ENCODE data around the gene NFS1.
A peak's percentile ranks its signal among the peaks of the same experiment; 100 is the strongest.
"Not testable (repeated sequence)": the region's sequence is repeated elsewhere in the genome, so short reads cannot be mapped to it uniquely, and the experiment has no call there.

NFS1 gene

DNA sequence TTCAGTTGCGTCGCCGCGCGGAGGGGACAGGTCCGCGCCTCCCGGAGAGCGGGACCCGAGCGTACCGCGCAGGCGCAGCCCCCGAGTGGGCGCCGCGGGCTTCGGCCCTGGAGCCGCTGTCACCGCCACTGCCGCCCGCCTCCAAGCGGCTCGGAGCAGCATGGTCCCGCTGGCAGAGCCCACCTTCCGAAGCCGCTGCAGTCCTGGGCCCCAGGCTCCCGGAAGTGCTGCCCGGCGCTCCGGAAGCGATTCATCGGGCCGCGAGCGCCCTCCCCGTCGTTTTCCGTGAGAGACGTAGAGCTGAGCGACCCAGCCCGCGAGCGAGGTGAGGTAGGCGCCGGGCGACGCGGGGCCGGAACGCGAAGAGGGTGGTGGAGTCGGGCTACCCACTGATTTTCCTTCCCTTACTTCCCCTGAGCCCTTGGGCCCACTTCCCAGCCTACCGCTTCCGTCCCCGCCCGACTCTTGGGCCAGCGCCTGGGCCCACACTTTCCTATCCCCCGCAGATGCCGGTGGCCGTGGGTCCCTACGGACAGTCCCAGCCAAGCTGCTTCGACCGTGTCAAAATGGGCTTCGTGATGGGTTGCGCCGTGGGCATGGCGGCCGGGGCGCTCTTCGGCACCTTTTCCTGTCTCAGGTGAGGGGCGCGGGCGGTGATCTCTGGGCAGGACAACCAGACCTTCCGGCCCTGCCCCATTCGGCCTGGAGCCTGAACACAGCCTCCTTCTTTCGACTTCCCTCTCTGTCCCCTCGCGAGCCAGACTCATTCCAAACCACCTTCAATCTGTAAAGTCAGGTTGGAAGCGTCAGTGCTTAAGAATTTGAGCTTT, at the start of gene NFS1, which contains the start of gene ROMO1:
Gene NFS1 (minus strand): TSS at position 226 of the 830 bp plus-strand sequence. CDS start 64 bp downstream, at position 162.
Gene ROMO1 (plus strand): TSS at position 279 of the 830 bp plus-strand sequence. CDS start 228 bp downstream, at position 507.
- peak; percentile 94 for DNase-seq (ENCODE audit: low read depth, low spot score)

DNA sequence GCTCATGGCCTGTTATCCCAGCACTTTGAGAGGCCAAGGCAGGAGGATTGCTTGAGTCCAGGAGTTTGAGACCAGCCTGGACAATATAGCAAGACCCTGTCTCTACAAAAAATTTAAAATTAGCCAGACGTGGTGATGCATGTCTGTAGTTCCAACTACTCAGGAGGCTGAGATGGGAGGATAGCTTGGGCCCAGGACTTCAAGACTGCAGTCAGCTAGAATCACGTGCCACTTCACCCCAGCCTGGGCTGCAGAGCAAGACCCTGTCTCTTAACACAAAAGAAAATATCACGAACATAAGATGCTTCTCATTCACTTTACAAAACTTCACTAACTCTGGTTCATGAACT, 45.3 kb upstream of the NFS1 start:
- not testable (repeated sequence) for DNase-seq (ENCODE audit: low read depth, low spot score)

DNA sequence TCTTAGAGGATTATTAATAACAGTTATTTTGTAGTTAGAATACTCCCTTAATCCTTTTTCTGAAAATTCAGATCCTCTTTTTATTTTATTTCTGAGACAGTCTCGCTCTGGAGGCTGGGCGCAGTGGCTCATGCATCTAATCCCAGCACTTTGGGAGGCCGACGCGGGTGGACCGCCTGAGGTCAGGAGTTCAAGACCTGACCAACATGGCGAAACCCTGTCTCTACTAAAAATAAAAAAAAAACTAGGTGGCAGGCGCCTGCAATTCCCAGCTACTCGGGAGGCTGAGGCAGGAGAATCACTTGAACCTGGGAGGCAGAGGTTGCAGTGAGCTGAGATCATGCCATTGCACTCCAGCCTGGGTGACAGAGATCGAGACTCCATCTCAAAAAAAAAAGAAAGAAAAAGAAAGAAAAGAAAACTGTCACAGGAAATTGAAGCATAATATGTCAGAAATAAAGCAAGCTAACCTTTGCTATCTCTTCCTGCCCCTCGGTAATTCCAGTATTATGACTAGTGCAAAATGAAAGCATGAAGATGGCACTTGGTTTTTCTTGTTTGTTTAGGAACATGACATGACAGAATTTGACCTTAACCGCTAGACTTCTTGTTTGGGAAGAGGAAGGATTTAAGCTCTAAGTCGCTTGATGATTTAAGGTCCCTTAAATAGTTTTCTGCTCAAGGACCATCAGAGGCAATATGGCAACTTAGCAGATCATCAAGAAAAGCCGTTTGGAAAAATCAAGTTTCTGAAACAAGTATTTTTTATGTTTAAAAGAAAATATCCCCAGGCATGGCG, 44.7 kb upstream of the NFS1 start:
- DNase-seq (ENCODE audit: low read depth, low spot score): no peak

DNA sequence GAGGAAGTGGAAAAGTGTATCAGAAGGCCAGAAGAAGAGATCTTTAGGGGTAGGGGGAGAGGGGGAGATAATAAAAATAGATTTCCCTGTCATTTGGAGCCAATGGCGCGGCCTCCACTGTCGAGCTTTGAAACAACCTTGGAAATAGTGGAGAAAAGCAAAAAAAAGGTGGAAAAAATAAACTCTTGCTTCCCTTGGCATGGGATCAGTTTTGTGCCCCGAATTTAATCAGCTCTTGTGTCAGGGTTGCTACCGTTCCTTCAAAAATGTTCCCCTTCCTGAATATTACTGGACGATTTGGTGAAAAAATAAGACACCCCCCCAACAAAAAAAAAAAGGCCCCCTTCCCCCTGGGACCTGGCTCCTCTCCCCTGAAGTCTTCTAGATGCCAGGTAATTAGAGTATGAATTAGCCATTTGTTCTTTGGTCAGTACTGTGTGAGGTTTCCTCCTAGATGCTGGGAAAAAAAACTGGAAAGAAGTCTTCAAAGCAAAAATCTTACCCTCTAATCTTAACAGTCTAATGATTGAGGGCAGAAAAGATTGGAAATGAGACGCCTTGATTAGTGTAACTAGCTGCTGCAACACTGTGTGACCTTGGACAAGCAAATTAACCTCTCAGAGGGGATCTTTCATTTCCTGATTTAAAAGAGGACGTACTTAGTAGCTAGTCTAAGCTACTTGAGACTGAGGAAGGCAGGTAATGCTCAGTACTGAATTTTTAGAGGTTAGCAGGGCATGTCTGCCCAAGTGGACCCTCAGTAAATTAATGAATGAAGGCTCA, 43.8 kb upstream of the NFS1 start:
- no peak for DNase-seq (ENCODE audit: low read depth, low spot score)

DNA sequence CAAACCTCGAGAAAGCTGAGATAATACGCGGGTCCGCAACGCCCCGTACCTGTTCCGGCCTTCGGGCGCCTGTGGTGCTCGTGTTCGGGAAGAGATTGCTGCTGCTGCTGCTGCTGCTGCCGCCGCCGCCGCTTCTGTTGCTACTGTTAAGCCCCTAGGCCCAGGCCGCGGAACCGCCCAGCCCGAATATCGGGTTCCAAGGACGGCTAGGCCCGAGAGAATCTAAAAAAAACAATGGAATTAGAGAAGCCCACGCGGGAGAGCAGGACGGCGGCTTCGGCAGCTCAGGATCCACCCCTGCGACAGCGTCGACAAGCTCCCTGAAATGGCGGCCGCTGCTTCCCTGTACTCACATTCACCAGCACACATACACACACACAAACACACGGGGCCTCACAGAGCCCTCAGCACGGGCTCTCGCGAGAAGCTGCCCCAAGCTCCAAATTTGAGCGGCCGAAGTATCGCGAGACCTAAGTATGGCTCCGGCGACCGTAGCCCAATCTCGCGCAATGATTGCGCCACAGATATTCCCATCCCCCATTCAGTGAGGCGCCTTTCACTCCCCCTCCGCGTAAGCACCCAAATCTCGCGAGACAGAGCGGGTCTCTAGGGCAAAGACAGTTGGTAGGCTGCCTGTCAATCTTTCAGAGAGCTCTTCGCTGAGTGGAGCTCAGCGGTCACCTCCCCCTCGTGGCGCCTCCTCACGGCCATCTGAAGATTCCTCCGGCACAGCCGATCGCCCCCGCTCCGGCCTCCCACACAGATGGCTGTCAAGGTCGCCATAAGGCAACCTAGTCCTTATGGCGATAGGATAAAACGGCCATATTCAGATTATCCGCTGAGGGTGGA, 43.0 kb upstream of the NFS1 start, which contains the start of gene RBM39:
Gene RBM39 (minus strand): TSS at position 369 of the 849 bp plus-strand sequence. CDS start 1,386 bp downstream, outside the sequence.
- DNase-seq (ENCODE audit: low read depth, low spot score): peak; percentile 100

DNA sequence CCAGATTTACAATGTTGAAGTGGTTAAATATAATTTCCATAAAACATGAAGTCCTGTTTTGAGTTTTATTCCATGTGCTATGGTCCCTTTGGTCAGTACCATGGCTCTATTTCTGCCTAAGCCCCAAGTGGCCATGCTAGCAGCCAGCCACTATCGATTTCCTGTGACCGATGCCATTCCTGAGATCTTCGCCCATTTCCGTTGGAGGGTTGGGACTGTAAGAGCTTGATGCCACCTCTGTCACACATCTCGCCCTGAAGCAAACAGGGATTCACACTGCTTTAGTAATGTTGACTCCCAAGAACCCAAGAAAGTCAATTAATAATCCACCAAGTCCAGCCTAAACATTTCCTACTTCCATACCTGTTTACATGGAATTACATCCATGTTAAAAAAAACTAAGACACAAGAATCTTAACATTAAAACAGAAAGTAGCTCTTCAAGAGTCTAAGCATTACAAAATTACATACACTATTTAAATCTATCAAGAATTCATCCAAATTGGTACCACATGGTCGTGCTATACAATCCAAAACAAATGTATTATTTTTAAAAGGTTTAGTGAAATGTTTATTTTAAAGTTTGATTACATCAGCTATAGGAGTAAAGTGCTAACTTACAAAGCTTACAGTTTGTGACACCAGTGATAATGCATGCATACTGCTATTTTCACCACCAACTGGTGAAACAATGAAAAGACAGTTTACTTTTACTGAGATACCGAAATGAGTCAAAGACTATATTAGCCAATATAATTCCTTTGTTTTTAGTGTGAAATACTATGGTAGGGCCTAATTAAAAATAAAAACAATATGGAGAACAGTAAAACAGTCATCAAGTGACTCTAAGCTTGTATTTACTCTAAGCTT, 40.4 kb upstream of the NFS1 start:
- no peak for DNase-seq (ENCODE audit: low read depth, low spot score)

- no peak for DNase-seq (ENCODE audit: low read depth, low spot score)
These were observed 39.4 kb upstream of the NFS1 start for GRCh38 chr20:35738410-35739179.

DNA sequence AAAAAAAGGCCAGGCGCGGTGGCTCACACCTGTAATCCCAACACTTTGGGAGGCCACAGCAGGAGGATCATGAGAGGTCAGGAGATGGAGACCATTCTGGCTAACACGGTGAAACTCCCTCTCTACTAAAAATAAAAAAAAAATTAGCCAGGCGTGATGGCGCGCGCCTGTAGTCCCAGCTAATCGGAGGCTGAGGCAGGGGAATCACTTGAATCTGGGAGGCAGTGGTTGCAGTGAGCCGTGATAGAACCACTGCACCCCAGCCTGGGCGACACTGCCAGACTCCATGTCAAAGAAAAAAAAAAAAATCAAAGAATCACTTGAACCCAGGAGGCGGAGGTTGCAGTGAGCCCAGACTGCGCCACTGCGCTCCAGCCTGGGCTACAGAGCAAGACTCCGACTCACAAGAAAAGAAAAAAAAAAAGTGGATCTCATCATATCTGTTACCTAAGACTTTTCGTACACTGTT, 38.7 kb upstream of the NFS1 start:
- no peak for DNase-seq (ENCODE audit: low read depth, low spot score)

- DNase-seq (ENCODE audit: low read depth, low spot score): no peak
These were observed 36.8 kb upstream of the NFS1 start for GRCh38 chr20:35735826-35736470.

DNA sequence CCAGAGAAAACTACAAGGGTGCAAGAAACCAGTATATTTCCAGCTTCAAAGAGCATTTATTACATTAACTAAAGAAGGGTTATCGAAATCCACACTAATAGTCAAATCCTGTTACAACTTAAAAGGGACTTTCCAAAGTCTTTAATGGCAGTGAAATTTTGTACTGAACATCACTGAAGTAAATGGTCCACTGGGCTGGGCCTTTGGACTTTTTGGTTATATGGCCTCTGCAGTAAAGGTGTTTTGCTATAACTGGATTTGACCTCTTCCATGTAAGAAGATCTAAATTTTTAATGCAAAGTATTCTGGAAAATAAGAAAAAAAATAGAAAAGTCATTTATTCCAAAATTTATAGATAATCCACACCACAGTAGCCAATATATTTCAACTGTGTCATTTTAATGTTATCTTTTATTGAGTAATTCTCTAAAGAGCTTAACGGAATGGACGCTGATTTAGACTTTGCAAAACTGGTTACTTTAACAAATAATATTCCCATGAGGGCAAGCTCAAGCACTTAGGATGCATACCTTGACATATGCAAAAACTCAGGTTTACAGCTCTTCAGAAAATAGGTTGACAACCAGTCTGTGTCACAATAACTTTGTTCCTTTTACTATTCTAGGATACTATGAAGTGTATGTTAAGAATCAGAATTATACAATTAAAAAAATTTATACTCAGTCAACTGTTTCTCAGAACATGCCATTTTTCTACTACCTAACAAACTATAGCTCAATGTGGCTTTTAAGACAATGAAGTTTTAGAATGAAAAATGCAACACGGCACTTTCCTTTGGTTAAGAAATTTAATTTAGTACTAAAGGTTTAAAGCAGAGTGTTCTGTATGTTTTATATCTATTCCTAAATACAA, 35.9 kb upstream of the NFS1 start:
- no peak for DNase-seq (ENCODE audit: low read depth, low spot score)

GRCh38 chr20:35734374-35734773, 35.2 kb upstream of the NFS1 start:
- no peak for DNase-seq (ENCODE audit: low read depth, low spot score)

DNA sequence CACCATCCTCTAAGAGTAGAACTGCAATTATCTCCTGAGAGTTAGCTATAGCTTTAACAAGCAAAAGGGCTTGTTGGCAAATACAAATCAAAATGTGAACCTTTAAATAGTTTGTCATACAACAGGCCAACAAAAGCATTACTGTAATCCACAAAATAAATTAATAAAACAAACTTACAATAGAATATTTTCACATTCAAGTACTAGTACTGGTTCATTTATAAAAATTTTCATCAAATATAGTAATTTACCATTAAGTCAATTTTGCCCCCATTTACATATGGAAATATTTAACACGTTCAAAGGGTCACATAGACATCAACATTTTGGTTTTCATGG, 33.5 kb upstream of the NFS1 start:
- DNase-seq (ENCODE audit: low read depth, low spot score): no peak

- no peak for DNase-seq (ENCODE audit: low read depth, low spot score)
These were observed 32.9 kb upstream of the NFS1 start for GRCh38 chr20:35731862-35732643.

DNA sequence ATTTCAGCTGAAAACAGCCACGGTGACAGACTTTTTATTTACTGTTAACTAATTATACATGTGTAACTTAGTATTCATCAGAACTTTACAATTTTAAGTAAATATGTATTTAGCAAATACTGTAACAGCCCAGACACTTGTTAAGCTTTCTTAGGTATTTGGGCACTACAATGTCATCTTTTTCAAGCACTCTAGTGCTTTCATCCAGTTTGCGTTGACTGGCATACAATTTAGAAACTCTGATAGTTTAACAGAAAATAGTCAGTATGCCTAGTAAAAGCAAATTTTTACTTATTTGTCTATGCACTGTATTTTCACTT, 32.3 kb upstream of the NFS1 start:
- no peak for DNase-seq (ENCODE audit: low read depth, low spot score)

DNA sequence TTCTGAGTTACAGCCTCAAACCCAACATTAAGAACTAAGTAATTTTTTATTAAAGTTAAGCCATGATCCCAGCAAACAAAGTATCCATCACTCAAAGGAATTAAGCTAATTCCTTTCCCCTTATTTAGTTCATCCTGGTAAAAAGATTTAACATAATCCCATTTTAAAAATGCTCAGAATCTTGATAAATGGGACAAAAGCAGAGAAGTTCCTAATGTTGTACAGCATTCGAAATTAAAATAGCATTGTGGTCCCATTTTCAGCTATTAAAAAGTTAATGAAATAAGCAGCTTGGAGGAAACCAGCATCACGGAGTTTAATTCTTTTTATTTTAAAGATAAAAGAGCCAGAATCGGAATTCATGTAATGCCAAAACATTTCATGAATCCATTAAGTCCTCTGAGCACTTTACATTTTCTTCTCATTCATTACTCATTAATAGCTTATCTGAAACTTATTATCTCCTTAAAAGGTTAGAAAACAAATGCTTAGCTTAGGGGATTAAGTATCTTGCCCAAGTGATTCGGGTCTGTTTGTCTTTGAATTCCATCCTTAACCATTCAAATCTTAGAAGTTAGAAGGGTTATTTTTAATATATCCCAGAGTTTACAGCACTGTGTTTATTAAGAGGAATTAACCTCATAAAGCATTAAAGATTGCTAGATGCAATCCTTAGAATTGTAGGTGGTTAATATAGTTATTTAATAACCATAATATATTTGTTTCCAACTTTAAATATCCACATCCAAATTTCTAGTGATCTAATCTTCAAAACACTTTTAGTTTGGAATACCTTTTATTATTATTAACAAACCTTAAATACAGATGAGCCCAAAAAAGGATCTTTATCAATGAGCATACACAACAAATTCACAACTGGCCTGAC, 31.7 kb upstream of the NFS1 start:
- no peak for DNase-seq (ENCODE audit: low read depth, low spot score)
